HG03280 (cell line): ENCODE data around the gene WNT16.
A peak's percentile ranks its signal among the peaks of the same experiment; 100 is the strongest.
"Not testable (repeated sequence)": the region's sequence is repeated elsewhere in the genome, so short reads cannot be mapped to it uniquely, and the experiment has no call there.

ENCODE experiments used
- ATAC-seq: cut with Tn5 transposase; IDR thresholded peaks from one replicate; pipeline ENCODE4 v1.9.1; 2021; ENCODE audit warnings: mild to moderate bottlenecking, moderate library complexity; ENCODE audit not compliant: unreplicated experiment

The WNT16 gene

DNA sequence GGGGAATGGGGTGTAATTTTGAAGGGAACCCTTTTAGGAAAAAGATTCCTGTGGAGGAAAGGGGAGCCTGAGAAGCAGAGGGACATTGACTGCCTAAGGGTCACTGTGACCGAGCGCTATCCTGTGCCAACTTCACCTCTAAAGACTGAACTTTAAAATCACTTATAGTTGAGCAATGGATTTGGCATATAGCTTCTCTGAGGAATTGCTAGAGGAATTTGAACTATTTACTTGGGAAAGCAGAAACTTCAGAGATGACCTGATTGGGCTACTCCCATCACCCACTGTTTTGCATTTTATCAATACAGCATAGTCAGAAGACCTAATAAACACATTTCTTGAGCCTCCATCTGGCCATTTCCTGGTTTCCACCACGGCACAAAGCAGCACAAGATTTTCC lies 23.7 kb upstream of the WNT16 start:
- ATAC-seq: no peak

- peak; percentile 31 for ATAC-seq
Measured at GRCh38 chr7:121306565-121306964, 22.2 kb upstream of the WNT16 start.

DNA sequence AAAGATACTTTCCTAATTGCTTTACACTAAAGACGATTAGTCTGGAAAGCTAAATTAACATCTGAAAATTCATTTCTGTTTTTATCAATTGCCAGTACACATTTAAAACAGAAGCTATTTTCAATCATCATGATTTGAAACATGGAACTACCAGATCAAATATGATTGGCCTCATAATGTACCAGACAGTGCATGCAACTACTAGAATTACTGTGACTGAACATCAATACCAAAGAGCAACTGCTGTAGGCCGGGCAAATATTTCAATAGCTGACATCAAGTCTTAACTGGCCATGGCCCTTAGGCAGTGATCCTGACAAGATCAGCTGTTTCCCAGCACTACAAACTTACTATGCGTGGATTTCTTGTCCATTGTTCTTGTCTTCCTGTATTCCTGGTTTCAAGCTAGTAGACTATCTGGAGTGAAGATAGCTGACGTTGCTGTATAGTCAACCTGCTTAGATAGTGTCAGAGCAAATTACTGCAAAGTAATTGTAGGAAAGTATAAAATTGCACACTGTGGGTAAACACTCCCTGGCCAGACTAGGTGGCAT lies 21.7 kb upstream of the WNT16 start:
- ATAC-seq: no peak

DNA sequence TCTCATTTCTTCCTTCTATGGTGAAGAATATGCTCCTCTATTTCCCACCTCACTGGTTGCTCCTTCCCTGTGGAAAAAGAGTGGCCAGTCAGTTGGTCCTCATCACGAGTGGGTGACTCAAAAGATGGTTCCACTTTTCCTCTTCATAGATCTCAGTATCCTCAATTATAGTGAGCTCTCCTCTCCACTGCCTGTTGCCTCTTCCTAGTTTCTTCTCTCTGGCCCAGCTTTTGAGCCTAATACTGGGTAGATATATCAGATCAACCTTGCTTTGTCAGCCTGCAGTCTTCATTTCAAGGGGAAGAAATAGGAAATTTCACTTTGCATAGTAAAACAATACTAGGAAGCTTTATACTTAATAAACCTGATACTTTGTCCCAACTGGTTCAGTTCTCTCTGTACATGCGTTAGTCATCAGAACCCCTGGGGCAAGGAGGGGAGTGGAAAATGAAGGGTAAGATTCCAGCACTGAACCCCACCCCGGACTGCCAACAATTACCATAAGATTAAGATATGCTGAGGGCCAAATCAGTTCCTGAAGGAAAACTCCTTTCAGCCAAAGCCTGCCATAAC lies 15.5 kb upstream of the WNT16 start:
- no peak for ATAC-seq

GRCh38 chr7:121313793-121314676 lies 14.8 kb upstream of the WNT16 start:
- peak; percentile 95 for ATAC-seq

GRCh38 chr7:121315170-121315569 lies 13.6 kb upstream of the WNT16 start:
- not testable (repeated sequence) for ATAC-seq

DNA sequence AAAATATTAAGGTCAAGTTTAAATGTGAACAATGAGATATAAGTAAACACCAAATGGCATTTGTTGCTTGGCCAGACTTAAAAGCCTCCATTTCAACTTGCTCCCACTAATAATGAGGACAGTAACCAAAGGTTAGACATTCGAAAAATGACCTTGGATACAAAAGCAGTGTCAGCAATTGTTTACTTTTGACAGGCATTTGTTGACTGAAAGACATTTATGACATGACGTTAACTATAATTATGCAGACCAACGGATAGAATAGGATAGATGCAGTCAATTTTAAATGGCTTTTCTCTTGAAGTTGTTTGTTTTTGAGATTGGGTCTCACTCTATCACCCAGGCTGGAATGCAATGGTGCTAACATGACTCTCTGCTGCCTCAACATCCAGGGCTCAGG lies 6.3 kb upstream of the WNT16 start:
- ATAC-seq: no peak

DNA sequence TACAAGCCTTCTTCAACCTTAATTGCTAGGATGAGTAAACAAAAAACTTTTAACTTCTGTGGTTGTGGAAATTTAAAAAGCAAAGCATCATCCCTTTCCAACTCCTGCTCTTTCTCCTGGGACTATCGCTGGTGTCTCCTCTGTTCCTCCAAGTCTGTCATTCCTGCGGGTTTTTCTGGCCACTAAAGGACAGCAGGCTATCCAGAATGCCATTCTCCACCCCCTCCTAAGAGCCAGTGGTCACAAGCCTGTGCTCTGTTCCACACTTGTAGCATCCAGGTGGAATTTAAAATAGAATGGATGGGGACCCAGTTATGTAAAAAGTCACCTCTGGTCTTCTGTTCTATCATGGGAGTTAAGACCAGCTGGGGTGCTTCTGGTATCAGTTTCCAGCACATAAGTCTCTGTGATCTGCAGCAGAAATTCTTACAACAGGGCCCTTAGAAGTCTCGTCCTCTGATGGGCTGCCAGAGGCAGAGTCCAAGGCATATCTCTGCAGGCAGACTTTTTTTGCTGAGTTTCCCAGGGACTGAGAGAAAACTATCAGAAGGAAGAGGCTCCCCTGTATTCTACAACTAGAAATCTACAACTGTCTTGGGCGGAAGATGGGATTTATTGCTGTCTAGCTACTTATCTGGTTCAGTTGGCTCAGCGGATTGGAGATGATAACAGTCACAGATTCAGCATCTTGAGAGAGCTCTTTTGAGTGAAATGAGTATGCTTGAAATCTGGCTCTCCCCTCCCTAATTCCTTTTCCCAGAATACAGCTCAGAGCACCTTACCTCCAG lies 5.1 kb upstream of the WNT16 start:
- no peak for ATAC-seq

- ATAC-seq: no peak
Measured at GRCh38 chr7:121327671-121328070, 1.1 kb upstream of the WNT16 start.

GRCh38 chr7:121329191-121330052 lies 622 bp downstream of the WNT16 start:
- no peak for ATAC-seq

DNA sequence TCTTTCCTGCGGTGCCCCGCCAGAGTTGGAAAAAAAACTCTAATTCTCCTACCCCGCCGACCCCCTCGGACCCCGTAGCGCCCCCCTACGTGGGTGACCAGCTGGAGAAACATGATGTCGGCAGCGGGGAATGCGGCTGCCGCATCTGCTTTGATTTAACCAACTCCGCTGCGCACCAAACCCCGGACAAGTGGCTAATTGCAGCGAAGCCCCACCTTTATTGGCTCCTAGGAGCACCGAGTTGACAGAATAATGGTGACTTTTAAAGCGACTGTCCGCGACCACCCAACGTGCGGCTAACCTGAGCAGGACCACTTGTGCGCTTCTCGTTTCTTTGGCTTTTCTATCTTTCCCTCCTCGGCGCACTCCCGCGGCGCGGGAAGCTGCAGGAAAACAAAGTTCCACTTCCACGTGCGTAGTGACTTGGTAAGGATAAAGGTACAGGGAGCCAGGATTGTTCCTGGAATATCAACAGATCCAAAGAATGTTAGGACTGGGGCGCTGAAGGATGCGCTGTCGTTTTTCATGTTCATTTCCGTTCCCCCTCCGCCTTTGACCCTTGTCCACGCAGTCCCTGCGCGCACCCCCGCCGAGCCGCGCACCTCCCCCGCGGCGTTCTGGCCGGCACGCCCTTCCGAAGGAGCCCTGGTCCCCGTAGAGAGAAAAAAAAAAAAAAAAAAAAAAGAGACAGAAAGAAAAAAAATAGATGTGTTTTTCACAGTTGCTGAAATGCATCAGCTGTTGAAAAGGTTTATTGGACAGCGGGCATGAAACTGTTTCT lies 1.4 kb downstream of the WNT16 start:
- ATAC-seq: no peak

DNA sequence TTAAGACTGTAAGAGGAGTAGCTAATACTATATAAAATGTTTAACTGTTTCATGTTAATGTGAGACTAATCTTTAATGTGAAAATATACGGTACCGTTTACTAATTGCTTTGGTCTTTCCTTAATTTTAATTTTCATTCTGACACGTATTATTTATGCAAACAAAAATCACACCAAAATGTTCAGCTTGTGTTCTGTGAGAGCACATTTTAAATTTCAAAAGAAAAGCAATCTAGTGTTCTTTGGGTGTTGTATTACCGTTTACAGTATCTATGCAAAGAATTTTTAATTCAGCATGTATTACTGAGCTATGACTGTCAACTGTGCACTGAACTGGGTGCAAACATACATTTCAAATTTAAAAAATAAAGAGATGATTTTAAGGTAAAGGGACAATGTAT lies 2.2 kb downstream of the WNT16 start:
- no peak for ATAC-seq

- ATAC-seq: no peak
Measured at GRCh38 chr7:121331574-121331973, 2.8 kb downstream of the WNT16 start.

GRCh38 chr7:121334376-121334775 lies 5.6 kb downstream of the WNT16 start:
- no peak for ATAC-seq

- no peak for ATAC-seq
Measured at GRCh38 chr7:121334875-121335648, 6.3 kb downstream of the WNT16 start.

GRCh38 chr7:121336579-121336978 lies 7.8 kb downstream of the WNT16 start:
- ATAC-seq: no peak

DNA sequence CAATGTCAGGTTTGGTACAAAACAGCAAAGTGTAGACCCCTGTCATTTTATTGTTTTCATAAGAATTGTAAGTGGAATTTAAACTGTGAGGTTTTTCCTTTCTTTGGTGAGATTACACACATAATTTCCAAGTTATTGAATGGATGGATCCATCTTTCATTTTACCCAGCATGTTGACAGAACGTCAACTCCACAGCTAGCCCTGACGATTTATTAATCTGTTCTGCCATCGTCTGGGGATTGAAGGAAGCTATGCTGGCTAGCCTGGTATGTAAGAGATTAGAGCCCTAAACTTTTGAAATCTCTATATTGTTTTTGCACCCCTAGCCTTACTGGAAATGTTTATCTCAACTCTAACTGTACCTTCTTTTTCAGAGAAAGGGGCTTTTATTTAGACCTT lies 8.6 kb downstream of the WNT16 start:
- no peak for ATAC-seq

DNA sequence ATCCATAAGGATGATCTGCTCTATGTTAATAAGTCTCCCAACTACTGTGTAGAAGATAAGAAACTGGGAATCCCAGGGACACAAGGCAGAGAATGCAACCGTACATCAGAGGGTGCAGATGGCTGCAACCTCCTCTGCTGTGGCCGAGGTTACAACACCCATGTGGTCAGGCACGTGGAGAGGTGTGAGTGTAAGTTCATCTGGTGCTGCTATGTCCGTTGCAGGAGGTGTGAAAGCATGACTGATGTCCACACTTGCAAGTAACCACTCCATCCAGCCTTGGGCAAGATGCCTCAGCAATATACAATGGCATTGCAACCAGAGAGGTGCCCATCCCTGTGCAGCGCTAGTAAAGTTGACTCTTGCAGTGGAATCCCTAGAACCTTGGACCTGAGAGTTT lies 10.3 kb downstream of the WNT16 start:
- ATAC-seq: no peak

DNA sequence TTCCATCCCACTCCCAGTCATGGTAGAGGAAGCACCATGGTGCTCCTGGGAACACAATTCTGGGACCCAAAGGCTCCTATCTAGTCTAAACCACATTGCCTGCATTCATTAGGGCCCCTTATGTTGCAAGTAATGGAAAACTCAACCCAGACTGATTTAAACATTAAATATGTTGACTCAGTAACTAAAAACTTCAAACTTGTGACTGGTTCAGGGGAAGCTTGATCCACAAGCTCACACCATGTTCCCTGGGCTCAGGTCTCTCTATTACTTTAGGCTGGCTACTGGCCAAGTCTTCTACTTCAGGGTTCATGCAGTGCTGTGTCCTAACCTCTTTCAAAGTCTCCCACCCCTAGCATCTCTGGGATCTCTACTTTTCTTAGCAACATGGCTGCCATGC lies 13.1 kb downstream of the WNT16 start:
- ATAC-seq: no peak
